Kidney capillary endothelial cell (primary cell): ENCODE results near the gene OXT.
A peak's percentile ranks its signal among the peaks of the same experiment; 100 is the strongest.

Source experiments
- DNase-seq: peaks from one replicate; pipeline ENCODE4 v3.0.0-alpha.2; 2018; ENCODE audit warnings: low spot score

The OXT gene

GRCh38 chr20:3084283-3084985, 13.0 kb downstream of the OXT start, which contains the start of gene AVP:
Gene AVP (minus strand): TSS chr20:3084724. CDS start chr20:3084674, 50 bp downstream.
- DNase-seq = no peak

DNA sequence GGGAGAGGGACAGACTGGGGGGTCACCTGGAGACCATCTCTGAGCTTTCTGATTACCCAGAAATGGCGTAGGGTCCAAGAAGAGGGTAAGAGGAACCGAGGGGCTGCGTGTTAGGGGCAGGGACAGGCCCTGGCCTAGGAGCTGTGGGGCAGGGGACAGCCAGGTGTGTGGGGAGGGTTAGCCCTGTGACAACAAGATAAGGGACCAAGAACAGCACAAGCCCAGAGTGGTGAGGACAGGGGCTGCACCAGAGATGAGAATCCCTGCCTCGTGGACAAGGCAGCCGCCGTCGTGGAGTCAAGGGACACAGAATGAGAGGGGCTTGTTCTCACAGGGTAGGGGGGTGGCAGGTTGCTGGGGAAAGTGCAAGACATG, 13.6 kb downstream of the OXT start:
- DNase-seq = no peak

DNA sequence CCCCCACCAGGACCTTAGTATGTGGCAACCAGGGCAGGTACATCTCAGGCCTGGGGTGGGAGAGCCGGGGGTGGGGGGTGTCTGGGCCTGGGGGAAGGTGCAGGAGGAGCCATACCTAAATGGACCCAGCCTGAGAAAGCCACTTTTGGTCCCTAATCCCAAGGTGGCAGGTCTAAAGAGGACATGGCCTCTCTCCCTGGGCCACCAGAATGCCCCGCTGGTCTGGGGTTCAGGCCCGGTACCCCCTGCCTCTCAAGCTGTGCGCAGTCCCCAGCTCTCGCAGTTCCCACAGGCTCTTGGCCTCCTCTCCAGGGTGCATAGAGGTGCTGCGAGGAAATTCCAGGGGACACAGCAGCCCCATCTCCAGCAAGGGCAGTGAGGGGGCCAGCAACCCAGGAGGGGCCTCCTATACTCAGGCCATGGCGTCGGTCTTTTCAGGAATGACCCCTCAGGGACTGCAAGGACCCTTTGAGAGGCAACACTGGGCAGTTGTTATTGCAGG, 14.2 kb downstream of the OXT start:
- no peak for DNase-seq

DNA sequence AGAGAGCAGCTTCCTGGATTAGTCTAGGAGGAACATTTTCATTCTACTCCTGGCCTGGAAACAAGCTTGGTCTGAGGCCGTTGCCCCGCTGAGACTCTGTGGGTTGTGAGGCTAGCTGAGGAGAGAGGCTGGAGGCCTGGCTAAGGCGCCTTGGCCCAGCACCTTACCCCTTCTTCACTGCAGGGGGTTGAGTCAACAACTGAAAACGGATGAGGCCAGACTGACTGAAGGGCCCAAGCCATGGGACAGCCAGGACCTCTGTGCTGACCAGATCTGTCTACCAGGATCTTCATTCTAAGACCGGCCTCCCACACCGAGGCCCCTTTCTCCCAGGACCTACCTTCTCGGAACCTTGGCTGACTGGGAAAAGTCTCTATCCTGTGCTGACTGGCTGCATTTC, 16.6 kb downstream of the OXT start:
- DNase-seq = no peak

- no peak for DNase-seq
Observed at GRCh38 chr20:3090565-3090964, 19.1 kb downstream of the OXT start.

DNA sequence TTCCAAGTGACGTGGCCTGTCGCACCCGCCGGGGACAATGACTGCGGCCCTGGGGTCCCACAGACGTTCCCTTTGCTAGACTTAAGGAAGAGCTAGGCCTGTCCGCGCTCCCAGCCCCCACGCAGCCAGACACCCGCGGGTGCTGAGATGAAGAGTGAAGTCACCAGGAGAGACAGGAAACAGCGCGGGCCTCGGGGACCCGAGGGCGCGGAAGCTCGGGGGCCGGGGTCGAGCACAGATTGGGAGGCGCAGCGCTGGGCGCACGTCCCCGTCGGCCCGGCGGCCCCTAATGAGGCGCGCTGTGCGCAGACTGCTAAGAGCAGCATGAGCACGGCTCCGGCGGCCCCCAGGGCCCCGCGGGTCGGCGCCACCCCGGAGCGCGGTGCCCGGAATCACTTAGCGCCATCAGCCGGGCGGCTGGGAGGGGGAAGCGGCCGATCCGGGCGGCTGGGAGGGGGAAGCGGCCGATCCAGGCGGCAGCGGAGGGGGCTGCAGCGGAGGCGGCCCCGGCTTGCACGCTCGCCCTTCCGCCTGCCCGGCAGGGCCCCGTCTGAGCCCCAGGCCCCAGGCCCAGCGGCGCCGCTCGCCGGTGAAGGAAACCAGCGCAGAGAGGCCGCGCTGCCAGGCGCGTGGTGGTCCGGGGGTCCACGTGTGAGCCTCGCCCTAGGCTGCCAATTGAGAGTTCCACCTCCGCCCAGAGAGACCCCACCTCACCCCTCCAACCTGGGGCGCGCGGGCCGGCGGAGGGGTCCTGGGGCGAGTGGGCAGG, 21.4 kb downstream of the OXT start:
- peak; percentile 27 for DNase-seq

DNA sequence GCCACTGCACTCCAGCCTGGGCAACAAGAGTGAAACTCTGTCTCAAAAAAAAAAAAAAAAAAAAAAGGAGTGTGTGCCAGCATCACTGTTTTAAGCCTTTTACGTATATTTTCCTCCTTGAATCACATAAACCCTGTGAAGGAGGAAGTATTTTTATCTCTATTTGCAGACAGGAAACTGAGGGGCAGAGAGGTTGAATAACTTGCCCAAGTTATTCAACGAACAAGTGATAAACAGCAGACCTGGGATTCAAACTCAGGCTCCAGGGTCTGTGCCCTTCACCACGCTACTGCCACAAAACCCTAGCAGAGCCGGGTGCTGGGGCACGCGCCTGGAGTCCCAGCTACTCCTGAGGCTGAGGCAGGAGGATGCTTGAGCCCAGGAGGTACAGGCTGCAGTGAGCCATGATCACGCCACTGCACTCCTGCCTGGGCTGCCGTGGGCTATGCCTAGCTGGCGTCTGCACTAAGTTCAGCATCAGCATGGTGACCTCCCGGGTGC, 22.5 kb downstream of the OXT start:
- DNase-seq = no peak

- no peak for DNase-seq
Observed at GRCh38 chr20:3094848-3095629, 23.6 kb downstream of the OXT start.

DNA sequence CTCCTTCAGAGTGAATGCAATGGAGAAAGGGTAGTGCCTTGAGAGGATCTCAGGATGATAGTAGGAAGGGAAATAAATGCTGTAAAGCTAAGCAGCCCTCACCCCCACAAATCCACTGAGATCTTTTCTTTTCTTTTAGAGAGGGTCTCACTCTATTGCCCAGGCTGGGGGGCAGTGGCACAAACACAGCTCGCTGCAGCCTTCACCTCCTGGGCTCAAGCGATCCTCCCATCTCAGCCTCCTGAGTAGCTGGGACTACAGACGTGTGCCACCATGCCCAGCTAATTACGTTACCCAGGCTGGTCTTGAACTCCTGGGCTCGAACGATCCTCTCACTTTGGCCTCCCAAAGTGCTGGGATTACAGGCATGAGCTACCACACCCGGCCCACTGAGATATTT, 29.1 kb downstream of the OXT start:
- DNase-seq = no peak

DNA sequence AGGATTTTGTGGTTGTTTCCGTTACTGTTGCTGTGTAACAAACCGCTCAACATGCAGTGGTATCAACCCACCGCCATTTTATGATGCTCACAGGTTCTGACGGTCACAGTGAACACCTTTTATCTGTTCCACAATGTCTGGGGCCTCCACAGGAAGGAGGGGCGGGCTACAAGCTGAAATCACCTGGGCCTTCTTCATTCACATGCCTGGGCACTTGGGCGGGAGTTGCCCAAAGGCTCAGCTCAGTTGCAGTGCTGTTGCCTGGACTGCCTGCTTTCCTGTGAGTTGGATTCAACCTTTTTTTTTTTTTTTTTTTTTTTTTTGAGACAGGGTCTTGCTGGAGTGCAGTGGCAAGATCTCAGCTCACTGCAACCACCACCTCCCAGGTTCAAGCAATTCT, 29.8 kb downstream of the OXT start:
- DNase-seq = no peak

DNA sequence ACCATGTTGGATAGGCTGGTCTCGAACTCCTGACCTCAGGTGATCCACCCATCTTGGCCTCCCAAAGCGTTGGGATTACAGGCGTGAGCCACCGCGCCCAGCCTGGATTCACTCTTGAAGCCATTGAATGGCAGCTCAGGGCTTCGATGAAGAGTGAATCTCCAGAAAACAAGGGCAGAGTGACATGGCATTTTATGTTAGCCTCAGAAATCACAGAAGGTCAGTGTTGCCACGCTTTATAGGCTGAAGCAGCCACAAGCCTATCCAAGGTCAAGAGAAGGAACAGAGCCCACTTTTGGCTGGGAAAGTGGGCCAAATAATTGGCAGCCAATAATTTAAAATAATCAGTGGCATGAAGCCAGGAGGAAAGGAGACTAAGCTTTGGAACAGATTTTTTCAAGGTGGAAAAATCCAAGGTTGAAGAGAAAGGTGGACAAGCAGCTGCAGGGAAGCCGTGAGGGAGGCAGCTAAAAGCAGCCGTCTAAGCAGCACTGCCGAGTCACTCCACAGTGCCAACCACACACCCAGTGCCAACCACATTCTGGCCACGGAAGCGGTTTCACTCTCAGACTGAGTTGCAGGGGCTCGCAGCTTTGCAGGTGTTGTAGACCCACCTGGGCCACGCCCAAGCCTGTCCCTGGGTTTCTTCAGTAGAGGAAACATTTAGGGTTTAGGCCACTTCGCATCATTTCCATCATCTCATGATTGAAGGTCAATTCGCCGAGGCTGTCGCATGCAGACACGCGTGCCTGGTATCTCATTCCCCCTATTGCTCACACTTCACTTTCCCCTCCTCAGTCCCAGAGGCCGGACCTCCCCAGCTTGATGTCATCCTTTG, 30.5 kb downstream of the OXT start:
- DNase-seq = no peak

- DNase-seq = no peak
Observed at GRCh38 chr20:3102575-3103368, 31.4 kb downstream of the OXT start.

DNA sequence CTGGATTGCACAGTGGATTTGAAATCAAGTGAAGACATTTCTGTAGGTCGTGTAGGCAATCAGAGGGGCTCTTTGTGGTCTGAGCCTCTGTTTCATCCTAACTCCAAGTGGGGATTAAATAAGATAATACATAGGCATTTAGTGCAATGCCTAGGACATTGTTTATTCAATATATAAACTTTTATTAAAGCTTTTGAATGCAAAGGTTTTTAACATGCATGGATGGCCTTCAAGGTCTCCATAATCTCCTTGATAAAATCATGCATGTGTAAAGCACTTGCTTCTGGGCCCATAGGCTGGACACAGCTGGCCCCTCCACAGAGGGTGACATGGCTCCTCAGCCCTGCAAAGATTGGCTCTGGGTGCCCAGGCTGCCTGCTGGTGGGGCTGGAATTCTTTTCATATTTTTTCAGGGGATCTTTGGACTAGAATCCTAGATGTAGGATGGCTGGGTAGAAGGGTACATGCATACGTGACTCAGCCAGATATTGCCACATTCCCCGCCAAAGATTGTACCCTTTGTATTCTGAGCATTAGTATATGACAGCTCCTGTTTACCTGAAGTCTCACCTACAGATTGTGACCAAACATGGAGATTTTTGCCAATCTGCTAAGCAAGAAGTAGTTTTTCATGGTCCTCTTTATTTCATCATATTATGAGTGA, 32.1 kb downstream of the OXT start:
- no peak for DNase-seq

- DNase-seq = no peak
Observed at GRCh38 chr20:3105256-3106137, 34.1 kb downstream of the OXT start.

- DNase-seq = no peak
Observed at GRCh38 chr20:3106185-3106584, 34.8 kb downstream of the OXT start.

DNA sequence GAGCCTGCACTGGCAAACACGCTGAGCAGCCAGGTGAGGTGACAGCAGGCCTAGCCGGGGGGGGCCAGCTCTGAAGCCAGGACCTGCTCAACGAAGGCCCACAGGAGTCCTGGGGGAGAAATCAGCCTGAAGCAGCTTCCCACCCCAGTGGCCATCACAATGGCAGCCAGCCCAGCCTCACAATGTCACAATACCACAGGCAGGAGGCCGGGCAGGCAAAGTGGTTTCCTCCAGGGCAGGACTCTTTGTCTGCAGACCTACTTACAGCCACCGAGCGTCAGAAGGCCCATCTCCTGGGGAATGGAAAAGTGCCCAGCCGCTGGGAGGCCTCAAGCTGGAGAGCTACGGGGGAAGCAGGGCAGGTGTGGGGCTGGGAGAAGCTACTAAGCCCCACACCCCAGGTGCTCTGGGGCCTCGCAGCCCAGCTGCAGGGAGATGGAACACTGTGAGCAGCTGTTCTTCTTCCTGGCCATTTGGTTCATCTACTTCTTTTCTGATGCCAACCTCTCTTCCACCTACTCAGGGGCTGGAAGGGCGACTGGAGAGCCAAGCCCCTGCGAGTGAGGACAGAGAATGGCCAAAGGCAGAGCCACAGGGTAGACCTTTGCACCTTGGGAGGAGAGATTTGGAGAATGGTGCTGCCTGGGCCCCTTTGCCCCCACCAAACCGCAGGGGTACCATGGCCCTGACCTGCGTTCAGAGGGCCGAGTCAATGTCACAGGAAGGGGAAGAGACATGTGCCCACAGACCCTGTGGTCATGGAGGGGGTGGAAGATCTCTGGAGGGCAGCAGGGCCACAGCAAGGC, 35.4 kb downstream of the OXT start:
- DNase-seq = no peak

DNA sequence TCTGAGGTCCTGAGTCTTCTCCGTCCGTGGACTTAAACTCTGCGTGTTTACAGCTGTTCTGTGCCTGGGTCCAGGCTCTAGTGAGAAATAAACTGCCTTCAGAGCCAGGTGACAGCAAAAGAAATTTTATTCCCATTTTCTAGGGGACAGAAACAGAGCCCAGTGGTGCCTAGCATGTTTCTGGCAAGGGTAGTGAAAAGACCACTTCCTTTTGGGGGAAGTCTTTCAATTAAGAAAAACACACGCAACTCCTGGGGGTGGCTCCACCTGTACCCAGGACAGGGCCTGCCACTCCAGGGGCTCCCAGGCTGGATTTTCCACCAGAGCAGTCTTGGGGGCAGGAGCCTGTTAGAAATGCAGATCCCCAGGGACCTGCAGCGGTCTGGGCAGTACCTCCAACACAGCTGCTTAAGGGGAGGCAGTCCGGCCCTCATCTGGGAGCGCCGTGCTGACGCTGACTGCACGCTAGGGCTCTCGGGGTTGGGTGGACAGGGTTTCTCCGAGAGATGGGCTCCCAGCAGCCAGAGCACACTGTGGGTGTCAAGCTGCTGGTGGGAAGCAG, 36.1 kb downstream of the OXT start:
- no peak for DNase-seq
